Right hindlimb (tissue), 1 donor: ENCODE results near the gene S100A4.

Source experiments
- DNase-seq: peaks from one replicate; pipeline ENCODE4 v3.0.0-alpha.2; 2018

S100A4 gene

DNA sequence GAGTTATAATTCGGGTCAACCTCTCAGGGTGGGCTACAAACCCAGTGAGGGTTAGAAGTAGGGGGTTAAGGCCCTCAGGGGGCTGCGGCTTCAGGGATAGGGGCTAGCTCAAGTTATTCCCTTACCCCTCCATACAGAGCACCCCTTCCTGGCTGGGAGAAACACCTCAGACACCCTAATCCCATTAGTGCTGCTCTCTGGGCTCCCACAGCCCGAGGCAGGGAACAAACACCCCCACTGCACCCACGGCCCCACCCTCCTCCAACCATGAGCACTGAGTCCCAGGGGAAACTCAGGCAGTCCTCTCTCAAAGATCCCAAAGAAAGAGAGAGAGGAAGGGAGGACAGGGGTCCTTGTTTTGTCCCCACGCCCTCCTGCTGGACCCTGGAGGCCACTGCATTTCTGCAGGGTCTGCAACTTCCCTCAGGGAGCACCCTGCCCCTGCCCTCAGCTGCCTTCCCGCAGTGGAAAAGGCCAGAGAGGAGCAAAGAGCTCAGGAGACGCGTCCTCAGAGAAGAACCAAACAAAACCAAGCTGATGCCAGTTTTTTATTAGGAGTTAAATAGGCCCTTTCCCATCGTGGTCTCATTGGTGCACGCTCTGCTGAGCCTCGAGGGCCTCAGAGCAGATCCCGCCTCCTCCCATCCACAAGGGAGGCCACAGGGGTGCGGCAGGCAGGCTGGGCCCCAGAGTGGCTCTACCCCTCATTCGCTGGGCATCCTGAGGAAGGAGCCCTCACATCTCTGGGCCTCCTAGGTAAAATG, 1.4 kb upstream of the S100A4 start:
- DNase-seq: no peak

- DNase-seq: no peak
Measured at GRCh38 chr1:153546371-153546770, 765 bp upstream of the S100A4 start.

- DNase-seq: no peak
Measured at GRCh38 chr1:153544453-153545066, 1.0 kb downstream of the S100A4 start.

- DNase-seq: no peak
Measured at GRCh38 chr1:153543736-153544135, 1.9 kb downstream of the S100A4 start.

DNA sequence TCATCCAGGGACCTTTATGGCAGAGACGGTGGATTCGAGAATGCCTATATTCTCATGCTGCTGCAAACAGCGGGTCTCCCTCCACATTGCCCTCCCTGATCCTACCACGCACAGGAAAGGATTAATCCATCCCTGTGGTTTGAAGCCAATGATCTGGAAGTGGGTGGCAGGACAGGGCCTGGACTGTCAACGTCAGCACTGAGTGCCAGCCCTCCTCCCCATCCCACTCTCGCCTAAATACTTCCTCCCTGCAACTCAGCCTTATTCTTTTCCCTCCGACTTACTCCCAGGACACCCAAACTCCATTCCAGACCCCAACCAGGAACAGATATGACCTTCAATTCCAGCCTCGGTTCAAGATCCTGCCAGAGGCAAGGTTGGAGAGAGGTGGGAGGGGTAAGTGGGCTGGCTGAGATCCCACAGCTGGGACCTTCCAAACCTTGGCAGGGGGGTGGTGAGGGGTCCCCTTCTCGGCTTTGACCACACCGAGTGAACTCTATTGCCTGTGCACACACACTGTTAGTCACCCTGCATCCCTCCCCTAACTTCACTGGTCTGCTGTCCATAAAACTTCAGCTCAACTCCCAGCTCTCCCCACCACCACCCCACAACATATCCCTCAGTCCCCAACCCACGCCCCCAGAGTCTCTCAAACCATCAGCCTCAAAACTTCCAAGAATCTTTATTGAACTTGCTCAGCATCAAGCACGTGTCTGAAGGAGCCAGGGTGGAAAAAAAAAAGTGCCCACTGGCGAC, 2.5 kb downstream of the S100A4 start:
- DNase-seq: no peak

DNA sequence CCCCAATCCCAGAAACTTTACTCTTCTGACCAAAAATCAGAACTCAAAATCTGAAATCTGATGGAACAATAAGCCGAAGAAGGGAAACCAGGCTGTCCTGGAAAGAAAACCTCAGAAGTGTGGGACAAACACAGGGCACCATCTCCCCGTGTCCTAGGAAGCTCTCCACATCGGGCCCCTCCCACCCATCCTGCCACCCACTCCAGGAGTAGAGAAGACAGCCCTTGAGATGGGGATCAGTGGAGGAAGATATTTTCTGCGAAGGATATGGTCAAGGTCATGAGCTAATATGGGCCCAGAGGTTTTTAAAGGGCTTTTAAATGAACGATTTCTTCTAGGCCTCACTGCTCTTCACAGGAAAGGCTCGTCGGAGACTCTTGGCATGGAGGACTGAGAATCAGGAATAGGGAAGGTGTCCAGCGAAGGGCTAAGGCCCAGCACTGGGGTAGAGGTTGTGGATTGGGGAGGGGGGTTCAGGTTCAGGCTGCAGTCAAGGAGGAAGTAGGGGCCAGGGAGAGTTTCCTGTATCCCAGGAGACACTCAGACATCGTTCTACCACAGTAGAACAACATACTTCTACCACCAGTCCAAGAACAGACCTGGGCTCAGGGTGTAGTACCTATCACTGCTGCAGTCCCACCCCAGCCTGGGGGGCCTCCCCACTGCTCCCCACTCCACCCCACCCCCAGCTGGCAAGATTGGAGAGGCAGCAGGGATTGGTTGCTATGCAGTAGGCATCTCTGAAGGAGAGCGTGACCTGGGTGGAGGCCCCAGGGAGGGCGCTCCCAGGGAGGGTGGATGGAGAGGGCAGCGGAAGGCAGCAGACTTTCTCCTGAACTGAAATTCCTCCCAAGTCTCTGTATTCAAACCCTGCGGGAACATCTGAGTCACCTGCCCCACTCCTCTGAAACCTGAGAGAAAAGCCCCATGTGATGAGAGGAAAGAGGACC, 3.7 kb downstream of the S100A4 start:
- DNase-seq: no peak

- no peak for DNase-seq
Measured at GRCh38 chr1:153540394-153541361, 4.9 kb downstream of the S100A4 start, which contains the start of gene S100A5. Gene S100A5 (minus strand): TSS chr1:153540934. CDS start chr1:153540191, 743 bp downstream.

DNA sequence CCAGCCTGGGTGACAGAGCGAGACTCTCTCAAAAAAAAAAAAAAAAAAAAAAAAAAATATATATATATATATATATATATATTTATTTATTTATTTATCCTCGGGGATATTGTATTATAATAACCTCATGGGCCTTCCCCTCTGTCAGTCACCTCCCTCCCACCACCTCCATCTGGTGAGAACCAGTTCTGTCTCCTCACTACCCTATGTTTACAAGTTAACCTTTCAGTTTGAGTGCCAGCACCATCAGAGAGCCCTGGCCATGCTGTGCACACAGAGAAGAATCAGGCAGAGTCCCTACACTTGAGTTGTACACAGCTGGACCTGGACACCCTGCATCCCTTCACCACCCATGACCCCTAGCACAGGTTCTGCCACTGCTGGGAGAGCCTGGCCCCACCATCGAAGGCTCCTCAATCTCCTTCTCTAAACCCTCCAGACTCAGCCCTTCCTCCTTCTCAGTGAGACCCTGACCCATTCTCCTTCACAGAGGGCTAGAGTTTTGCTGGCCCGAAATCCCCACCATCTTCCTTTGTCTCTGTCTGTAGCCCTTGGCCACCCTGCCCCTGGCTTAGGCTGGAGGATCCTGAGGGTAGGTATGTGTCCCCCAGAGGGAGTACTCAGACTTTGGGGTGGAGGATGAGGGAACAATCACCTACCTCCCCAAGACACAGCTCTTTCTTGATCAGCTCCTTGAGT, 6.1 kb downstream of the S100A4 start:
- DNase-seq: no peak

DNA sequence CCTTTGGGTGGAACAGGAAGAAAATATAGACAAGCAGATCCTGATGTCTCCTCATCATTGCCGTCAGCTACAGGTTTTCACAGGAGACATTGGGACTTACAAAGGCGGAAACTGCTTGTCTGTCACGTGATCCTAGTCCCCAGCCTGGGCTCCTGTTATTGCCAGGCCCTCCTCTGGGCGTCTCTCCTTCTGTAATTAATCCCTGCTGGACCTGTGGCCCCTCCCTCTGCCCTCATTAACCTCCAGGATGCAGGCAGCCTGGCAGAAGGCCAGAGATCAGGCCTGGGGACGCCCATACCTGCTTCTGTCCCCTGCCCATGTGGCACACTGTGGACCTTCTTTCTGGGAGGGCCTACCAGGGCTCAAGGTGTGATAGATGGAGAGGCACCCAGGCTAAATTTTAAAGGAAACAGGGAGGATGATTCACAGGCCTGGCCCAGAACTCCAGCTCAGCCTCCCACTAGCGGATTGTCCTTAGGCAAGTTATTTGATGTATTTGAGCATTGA, 7.2 kb downstream of the S100A4 start:
- no peak for DNase-seq

DNA sequence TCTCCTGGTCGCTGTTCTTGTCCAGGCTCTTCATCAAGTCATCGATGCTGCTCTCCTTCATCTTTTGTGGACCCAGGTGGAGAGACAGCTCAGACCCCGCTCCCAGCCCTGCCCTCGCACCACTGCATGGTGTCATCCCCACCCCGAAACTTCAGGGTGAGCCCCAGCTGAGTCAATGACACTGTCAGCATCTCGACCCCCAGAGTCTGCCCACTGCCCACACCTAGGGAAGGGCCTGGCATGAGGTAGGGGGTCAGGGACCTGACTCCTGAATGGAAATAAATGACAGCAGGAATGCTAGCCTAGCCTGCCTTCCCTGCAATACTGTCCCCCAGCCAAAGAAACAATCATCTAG, 8.3 kb downstream of the S100A4 start:
- no peak for DNase-seq

DNA sequence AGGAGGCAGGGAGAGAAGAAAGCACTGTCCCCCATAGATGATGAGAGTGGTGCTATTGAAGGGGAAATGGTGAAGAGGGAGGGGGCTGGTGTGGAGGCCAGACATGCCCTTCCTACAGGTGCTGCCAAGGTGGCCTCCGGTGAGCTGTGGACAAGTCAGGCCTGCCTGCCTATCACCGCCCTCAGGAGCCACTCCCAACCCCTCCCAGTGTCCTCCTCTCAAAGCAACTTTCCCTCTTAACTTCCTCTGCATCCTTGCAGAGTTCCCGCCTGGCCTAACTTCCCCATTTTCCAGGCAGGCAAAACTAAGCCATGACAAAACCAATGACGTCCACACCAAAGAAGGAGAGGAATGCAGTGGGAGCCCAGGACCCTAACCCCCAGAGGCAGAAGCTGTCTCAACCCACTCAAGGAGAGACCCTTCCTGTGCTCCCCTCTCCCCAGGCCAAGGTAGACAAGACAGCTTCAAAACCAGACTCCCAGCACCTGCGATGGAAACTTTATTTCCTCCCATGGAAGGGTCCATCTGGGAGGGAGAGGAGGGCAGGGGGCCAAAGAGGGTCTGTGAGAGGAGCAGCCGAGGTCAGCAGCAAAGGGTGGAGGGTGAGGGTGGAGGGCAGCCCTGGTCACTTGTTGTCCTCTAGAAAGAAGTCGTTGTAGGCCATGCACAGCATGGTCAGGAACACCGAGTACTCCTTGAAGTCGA, 8.8 kb downstream of the S100A4 start:
- no peak for DNase-seq

- peak; percentile 88 for DNase-seq
Measured at GRCh38 chr1:153536012-153536670, 9.5 kb downstream of the S100A4 start.

GRCh38 chr1:153535242-153536011, 10.2 kb downstream of the S100A4 start, which contains the start of gene S100A6:
Gene S100A6 (minus strand): TSS chr1:153535991. CDS start chr1:153535339, 652 bp downstream.
- DNase-seq: no peak

DNA sequence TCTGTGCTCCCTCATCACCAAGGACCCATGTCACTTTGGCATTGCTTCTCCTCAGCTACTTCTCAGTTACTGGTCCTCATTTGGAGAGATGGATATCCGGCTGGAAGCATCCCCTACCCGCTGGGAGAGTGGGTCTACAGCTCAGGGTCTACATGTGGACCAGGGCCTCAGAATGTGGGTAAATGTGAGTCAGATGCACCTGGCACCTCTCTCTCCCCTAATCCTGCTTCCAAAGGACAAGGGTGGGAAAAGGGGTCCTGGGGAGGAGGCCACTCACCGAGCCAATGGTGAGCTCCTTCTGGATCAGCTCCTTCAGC, 10.7 kb downstream of the S100A4 start:
- no peak for DNase-seq

GRCh38 chr1:153534226-153534924, 11.2 kb downstream of the S100A4 start:
- DNase-seq: no peak

DNA sequence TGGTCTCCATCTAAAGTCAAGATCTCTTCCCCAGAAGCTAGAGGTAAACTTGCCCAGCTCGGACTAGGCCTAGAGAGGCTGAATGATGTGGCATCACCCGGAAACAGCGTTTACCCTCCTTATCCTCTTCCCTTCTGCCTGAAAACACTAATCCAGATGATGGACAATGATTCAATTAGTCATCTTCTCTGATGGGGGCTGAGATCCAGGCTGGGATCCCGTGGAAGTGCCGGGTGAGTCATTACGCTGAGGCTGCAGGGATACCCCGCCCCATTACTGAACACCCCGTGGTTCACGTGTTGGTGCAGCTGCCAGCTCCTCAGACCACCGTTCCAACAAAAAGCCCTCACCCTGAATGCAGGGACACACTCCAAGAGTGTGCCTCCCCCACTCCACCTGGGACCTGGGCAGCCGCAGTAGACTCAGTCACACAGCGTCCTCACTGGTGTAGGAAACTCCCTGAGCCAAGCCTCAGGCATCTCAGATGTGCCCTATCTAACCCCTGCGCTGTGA, 11.9 kb downstream of the S100A4 start:
- no peak for DNase-seq

- DNase-seq: peak; percentile 91
Measured at GRCh38 chr1:153532769-153533599, 12.6 kb downstream of the S100A4 start.
